Kidney tubule cell (primary cell): ENCODE data around the gene KCNE4.
A peak's percentile ranks its signal among the peaks of the same experiment; 100 is the strongest.
"Not testable (repeated sequence)": the region's sequence is repeated elsewhere in the genome, so short reads cannot be mapped to it uniquely, and the experiment has no call there.

Experiments used
- DNase-seq: peaks from one replicate; pipeline ENCODE4 v3.0.0-alpha.2; 2018; ENCODE audit warnings: low spot score

KCNE4 gene

DNA sequence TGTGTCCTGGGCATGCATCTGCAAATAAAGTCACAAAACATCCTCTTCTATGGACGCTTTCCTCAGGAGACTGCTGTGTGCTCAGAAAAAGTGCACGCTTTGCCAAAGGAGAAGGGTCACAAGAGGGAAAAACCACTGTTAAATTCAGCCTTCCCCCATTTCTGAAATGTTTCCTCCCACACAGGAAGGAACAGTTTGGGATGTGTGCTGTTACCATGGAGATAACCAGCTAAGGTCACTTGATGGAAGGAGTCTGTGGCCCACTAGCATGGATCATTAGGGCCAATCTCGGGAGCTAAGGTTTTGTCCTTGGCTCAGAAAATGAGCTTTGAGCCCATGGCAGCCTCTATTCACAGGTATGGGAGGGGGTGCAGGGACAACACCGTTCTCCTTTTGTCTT, 5.6 kb downstream of the KCNE4 start:
- DNase-seq: no peak

DNA sequence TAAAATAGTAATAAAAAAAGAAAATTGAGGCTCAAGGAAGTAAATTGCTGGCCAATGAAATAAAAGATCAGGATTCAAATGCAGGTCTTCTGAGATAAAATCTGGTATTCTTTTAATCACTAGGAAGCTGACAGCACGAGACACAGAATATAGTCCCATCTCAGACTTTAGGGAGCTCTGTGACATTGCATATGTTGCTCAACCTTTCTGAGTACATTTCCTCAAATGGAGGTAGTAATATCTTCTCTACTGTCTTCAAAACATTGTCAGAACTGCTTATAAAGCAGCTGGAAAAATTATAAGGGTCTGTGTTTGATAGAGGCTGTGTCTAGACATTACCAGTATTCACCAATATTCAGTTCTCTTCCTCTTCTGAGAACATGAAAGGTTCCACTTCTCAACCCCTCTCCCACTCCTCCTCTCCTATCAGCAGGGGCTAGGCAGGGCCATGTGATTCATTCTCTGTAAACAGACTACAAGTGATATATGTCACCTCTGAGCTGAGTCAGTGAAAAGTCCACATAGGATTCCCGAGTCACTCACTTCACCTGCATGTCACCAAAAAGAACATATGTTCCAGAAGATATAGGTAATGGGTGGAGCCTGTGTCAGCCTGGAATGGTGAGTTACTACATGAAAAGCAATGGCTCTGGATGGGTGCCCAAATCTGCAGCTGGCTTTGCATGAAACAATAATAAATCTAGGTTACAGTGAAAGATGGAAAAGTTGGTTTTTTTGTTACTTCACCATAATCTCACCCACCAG, 7.1 kb downstream of the KCNE4 start:
- DNase-seq: peak; percentile 54

- no peak for DNase-seq
Measured at GRCh38 chr2:223060201-223060825, 8.3 kb downstream of the KCNE4 start.

DNA sequence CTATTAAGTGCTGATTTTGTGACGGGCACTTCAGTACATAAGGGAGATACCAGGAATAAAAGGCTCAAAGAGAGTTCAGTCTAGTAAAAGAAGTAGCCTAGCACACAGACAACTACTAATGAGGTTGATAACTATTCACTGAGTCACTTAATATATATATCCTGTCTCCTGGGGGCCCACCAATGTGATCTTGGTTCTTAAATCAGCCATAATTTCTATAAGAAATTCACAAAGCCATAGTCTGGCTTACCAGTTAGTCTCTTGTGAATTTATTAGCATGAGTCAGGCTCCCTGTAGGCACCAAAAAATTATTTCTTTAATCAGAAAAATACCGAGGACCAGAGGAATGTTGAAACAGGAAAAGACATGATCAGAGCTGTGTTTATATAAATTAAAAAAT, 10.4 kb downstream of the KCNE4 start:
- DNase-seq: no peak

DNA sequence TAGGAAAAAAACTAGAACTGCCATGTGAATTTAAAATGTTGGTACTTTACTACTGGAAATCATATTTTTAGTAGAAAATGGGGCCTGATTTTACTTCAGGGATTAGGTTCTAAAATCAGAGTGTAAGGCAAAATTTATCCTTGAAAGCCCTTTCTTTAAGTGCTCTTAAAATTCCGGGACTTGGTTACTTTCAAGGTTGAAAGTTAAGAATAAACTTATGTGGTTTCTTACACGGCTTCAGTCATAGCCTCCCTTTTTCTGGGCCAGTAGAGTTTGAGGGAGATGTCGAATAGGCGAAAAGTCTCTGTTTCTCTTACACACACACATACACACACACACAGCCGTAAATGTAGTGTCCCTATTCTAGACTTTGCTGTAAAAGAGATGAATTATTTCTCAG, 13.1 kb downstream of the KCNE4 start:
- DNase-seq: no peak

DNA sequence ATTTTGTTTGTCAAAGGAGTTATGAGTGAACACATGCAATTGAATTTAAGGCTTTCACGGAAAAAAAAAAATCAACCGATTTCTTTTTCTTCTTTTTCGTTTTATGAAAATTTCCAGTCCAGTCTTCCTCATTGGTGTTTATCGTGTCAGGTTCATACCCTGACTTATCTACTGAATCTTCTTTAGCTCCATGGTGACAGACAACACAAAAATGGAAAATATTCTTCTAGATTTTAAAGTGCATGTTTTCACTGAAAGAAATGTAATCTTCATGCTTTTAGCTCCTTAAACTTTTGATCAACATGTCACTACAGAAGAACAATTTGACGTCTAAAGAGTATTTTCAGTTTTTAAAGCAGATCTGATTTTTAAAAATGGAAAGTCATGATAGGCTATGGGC, 14.7 kb downstream of the KCNE4 start:
- DNase-seq: no peak

- DNase-seq: no peak
Measured at GRCh38 chr2:223068071-223068470, 16.1 kb downstream of the KCNE4 start.

DNA sequence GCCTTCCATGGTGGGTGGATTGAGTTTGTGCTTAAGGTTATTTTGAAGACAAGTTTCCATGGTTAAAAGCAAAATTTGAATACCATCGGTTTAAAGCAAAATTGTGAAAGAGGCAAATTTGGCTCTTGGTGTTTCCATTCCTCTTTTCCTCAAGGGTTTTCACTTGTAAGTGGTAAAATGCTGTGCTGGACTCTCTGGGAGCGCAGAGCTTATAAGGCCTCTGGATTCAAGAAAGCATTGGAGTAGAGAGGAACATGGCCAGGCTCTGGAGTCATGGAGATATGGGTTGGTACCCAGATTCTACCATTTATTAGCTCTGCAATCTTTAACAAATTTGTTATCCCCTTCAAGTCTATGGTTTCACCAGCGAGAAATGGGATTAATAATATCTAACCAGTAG, 17.5 kb downstream of the KCNE4 start:
- no peak for DNase-seq

GRCh38 chr2:223069988-223070387, 18.0 kb downstream of the KCNE4 start:
- DNase-seq: no peak

DNA sequence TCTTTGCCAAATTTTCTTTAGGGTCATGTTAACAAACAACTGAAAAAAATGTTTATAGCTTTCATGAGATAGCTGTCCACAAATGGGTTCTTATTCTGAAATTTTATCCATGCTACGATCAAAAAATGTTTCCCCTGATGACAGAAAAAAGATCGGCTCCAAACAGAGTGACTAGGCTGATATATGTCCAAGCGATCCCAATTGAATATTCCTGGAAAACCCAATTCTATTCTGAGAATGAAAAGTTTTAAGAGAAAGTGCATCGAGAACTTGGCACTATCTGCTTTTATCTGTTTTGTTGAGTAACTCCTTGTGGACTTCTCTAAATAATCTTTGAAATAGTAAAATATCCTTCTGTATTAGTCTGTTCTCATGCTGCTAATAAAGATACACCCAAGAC, 19.1 kb downstream of the KCNE4 start:
- no peak for DNase-seq

DNA sequence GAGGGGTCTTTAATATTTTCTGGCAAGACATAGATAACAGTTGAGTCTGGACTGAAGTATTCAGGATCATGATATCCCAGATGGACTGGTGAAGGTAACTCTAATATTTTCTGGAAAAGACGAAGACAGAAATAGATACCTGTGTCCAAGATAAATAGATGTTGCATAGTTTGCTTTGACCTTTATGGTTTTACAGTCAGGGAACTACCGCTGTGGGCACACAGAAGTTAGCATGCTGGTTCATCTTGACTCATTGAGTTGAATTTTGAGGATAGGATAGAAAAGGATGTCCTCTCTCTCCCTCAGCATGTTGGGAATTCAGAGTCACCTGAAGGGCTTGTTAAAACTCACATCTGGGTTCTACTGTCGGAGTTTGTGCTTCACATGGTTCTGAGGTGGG, 20.8 kb downstream of the KCNE4 start:
- no peak for DNase-seq

DNA sequence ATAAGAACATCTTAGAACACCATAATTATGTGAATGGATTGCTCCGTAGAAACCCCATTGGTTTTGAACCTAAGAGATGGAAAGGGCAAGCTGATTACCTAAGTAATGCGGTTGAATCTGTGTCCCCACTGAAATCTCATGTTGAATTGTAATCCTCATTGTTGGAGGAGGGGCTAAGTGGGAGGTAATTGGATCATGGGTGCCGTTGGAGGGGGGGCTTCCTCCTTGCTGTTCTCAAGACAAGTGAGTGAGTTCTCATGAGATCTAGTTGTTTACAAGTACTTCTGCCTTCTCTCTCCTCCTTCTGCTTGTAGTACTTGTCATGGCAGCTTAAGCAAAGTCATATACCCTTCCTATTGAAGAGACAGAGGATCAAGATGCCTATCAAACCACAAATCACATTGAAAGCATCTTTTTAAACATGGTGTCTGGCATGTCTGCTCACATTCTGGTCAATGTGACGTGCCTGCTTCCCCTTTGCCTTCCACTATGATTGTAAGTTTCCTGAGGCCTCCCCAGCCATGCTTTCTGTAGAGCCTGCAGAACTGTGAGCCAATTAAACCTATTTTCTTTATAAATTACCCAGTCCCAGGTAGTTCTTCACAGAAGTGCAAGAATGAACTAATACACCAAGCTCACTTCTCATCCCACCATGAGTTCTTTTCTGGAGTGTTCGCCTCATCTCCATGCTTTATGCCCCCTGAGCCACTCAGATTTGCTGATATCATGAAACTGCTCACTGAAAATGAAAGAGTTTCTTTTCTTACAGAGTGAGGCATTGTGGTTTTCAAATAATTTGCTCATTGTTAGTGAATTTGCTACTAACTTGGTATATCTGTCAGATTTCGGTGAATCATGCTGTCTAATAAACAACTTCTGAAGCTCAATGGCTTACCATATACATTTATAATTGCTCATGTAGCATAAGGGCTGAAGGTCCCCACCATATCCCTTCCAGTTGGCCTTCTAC, 23.6 kb downstream of the KCNE4 start:
- peak; percentile 65 for DNase-seq

DNA sequence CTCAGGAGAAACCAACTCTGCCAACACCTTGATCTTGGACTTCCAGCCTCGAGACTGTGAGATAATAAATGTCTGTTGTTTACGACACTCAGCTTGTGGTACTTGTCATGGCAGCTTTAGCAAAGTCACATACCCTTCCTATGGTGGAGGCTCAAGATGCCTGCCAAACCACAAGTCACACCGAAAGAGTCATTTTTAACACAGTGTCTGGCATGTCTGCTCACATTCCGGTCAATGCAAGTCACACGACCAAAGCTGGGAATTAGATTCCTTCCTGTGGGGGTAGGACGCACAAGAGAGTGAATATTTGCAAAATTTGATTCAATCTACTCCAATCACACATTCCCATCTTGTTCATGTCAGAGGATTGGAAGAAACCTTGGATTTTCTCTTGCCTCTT, 24.6 kb downstream of the KCNE4 start:
- peak; percentile 90 for DNase-seq

- DNase-seq: no peak
Measured at GRCh38 chr2:223078482-223078881, 26.5 kb downstream of the KCNE4 start.

GRCh38 chr2:223079378-223079777, 27.4 kb downstream of the KCNE4 start:
- DNase-seq: no peak

GRCh38 chr2:223079925-223080324, 27.9 kb downstream of the KCNE4 start:
- DNase-seq: no peak

DNA sequence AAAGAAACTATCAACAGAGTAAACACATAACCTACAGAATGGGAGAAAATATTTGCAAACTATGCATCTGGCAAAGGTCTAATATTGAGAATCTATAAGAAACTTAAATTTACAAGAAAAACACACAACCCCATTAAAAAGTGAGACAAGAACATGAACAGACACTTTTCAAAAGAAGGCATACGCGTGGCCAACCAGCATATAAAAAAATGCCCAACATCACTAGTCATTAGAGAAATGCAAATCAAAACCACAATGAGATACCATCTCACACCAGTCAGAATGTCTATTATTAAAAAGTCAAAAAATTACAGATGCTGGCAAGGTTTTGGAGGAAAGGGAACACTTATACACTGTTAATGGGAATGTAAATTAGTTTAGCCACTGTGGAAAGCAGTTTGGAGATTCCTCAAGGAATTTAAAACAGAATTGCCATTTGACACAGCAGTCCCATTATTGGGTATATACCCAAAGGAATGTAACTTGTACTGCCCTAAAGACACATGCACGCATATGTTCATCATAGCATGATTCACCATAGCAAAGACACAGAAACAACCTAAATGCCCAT, 28.9 kb downstream of the KCNE4 start:
- DNase-seq: not testable (repeated sequence)

DNA sequence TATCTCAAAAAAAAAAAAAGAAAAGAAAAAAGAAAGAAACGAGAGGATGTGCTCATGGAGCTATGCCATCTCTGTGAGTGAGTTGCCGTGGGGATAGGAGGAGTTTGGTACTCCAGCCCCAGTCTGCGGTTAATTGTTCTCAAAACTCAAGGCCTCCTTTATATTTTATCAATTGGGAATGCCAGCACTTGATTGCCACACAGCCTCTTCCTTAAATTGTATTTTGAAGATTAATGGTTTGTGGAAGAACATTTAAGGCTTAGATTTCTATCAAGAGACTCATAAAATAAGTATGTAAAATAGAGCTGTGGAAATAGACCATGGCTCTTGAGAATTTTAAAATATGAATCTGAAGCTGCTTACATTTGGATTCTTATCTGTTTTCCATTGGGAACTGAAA, 29.8 kb downstream of the KCNE4 start:
- no peak for DNase-seq

GRCh38 chr2:223082706-223083105, 30.7 kb downstream of the KCNE4 start:
- DNase-seq: no peak

DNA sequence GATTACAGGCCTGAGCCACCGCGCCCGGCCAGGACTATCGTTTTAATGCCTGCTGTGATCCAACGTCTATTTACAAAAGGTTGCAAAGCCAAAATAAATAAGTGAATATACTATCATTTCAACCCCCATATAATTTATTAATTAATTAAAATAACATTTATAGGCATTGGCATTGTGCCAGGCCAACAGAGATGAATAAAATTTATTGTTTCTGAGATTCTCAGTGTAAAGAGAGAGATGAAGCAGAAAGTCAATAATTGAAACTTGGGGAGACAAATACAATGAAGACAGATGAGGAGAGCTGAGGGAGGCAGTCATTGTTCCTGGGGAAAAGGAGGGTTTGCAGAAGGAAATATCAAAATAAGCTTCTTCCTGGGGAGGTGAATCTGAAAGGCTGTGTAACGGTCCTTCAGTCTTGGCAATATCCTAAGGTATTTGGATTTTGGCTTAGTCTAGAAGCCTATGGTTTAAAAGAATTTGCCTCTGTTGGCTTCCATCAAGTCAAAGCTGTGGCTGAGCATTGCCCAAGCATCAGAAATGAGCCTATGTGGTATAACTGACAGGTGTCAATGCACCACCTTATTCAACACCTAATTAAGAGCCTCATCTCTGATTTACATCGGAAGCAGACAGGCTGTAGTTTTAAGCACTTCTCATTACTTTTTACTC, 31.5 kb downstream of the KCNE4 start:
- no peak for DNase-seq

DNA sequence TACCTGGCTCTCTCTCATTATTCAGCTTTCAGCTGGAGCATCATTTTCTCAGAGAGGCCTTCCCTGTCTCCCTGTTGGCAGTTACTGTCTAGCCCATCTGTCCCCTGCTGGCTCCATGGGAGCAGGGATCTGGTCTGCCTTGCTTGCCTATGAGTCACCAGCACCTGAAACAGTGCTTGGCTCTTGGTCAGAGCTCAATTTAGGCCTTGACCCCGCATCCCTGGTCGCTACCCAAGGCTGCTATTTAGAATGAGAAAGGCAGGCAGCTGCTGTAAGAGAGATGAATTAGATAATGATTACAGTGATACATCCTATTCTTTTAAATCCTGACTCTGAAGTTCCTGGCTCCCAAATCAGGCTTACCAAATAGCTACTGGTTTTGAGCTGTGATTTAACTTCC, 32.9 kb downstream of the KCNE4 start:
- peak; percentile 57 for DNase-seq
